Gastrocnemius medialis (tissue), 4 donors: Measurements from ENCODE around the gene LARGE1. TPM values are rescaled to one million over a fixed set of nuclear protein-coding genes. Genes with fewer than 3 reads are reported as not detected.

Experiments
- ATAC-seq, 2 donors: fragments of 150-250 bp; one replicate each; pipeline ENCODE4 v1.9.1; 2016
- DNase-seq, 2 donors: peaks; one replicate each; pipeline ENCODE4 v3.0.0-alpha.2; 2019
- H3K27ac ChIP-seq, 4 donors: fragments of 200-600 bp; sonication (generic); 1 replicate in 1 of 4; 2 replicates in 3 of 4; pipeline ENCODE4 v1.5.1; 2016 to 2018; ENCODE audit warnings: mild to moderate bottlenecking in 2 of 4, moderate library complexity in 1 of 4
- H3K27me3 ChIP-seq, 3 donors: fragments of 200-600 bp; sonication (generic) in 2 of 3; 1 replicate in 1 of 3; 2 replicates in 2 of 3; pipeline versions ENCODE4 v1.5.1 to v1.6.0; 2016 to 2019; ENCODE audit warnings: mild to moderate bottlenecking in 1 of 3, moderate library complexity in 1 of 3
- H3K36me3 ChIP-seq, 2 donors: fragments of 200-600 bp; sonication (generic) in 1 of 2; one replicate each; pipeline ENCODE4 v1.5.1; 2017 to 2018
- H3K4me1 ChIP-seq, 2 donors: fragments of 200-600 bp; sonication (generic) in 1 of 2; one replicate each; pipeline ENCODE4 v1.5.1; 2016 to 2017; ENCODE audit warnings: mild to moderate bottlenecking in 2 of 2
- H3K4me3 ChIP-seq, 4 donors: fragments of 200-600 bp; sonication (generic) in 3 of 4; 1 replicate in 1 of 4; 2 replicates in 3 of 4; pipeline ENCODE4 v1.5.1; 2016 to 2019; ENCODE audit warnings: mild to moderate bottlenecking in 2 of 4
- H3K9me3 ChIP-seq, 3 donors: fragments of 200-600 bp; sonication (generic) in 2 of 3; 1 replicate in 1 of 3; 2 replicates in 2 of 3; pipeline ENCODE4 v1.5.1; 2016 to 2019
- POLR2A ChIP-seq, 2 donors: fragments of 450-650 bp; IDR thresholded peaks; one replicate each; pipeline ENCODE4 v1.6.1; 2017; ENCODE audit warnings: antibody characterized with exemption in 2 of 2, mild to moderate bottlenecking in 2 of 2, moderate library complexity in 2 of 2
- in situ Hi-C, 4 donors: fragments of 200-750 bp; cut with MboI; loops; one replicate each; pipeline versions ENCODE4 v1.15.0 to v1.8.0; 2017; ENCODE audit warnings: low sequenced_read_pairs in 4 of 4
- intact Hi-C: fragments of 100-400 bp; cut with DNase I; formaldehyde crosslinking; loops from one replicate; pipeline ENCODE4 v1.15.1; 2023; ENCODE audit warnings: low total_unique reads
- total RNA-seq, 4 donors: library from RNA; depleted of rRNA; stranded (reverse); fragments of >200 nt; gene quantifications; one replicate each; pipeline versions ENCODE4 v1.1.0 to v1.2.3, GENCODE V29; 2016
- TF ChIP-seq, protein P1 (sequence below), 5 experiments: fragments of 450-650 bp in 3 of 5; fragments of 200-600 bp in 2 of 5; sonication (generic) in 2 of 5; IDR thresholded peaks in 4 of 5; conservative IDR thresholded peaks in 1 of 5; 1 replicate in 4 of 5; 2 replicates in 1 of 5; pipeline ENCODE4 v1.5.1; 2016 to 2019; ENCODE audit warnings: antibody characterized with exemption in 5 of 5, mild to moderate bottlenecking in 3 of 5, moderate library complexity in 3 of 5

The LARGE1 gene
- total RNA-seq, 4 donors from 2014 or later, result 48.5 to 91.0 (median 68.4) TPM

DNA sequence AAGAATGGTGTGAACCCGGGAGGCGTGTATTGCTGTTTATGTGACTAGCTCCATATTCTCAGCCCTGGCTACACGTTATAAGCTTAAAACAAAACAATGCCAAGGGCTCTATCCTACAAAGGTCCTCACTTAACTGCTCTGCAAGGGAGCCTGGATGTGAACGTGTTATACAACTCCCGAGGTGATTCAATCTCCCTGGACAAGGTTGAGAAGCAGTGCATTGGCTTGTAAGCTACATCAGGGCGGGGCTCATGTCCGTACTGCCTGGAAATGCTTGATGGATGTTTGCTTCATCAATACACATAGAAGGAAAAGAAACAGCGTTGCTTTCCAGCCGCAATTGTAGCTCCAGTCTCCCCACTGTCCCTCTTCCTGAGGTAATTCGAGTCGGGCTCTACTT, 605.2 kb downstream of the LARGE1 start:
- no peak overlapping the region for H3K27ac ChIP-seq
- TF ChIP-seq POLR2A (IDR thresholded peaks at IDR 0.05), result no peak
- TF ChIP-seq, protein P1, sequence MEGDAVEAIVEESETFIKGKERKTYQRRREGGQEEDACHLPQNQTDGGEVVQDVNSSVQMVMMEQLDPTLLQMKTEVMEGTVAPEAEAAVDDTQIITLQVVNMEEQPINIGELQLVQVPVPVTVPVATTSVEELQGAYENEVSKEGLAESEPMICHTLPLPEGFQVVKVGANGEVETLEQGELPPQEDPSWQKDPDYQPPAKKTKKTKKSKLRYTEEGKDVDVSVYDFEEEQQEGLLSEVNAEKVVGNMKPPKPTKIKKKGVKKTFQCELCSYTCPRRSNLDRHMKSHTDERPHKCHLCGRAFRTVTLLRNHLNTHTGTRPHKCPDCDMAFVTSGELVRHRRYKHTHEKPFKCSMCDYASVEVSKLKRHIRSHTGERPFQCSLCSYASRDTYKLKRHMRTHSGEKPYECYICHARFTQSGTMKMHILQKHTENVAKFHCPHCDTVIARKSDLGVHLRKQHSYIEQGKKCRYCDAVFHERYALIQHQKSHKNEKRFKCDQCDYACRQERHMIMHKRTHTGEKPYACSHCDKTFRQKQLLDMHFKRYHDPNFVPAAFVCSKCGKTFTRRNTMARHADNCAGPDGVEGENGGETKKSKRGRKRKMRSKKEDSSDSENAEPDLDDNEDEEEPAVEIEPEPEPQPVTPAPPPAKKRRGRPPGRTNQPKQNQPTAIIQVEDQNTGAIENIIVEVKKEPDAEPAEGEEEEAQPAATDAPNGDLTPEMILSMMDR (IDR thresholded peaks at IDR 0.05 in 4 of 5, conservative IDR thresholded peaks at IDR 0.05 in 1 of 5), result no peak
- intact Hi-C loops (no loop called here), in situ Hi-C loops (loop anchor here in 3 of 4 donors (10.0 to 25.0 kb wide), 4 partner anchors 60 to 797 kb away; no protein-coding TSS in a partner anchor)
- DNase-seq (no peak), ATAC-seq (no peak)
- no peaks in the 10 kb centered on the region for H3K27me3 ChIP-seq
- no peaks in the 10 kb centered on the region for H3K36me3 ChIP-seq
- no peaks in the 10 kb centered on the region for H3K4me1 ChIP-seq
- H3K4me3 ChIP-seq, result no peak overlapping the region
- no peaks in the 10 kb centered on the region for H3K9me3 ChIP-seq

DNA sequence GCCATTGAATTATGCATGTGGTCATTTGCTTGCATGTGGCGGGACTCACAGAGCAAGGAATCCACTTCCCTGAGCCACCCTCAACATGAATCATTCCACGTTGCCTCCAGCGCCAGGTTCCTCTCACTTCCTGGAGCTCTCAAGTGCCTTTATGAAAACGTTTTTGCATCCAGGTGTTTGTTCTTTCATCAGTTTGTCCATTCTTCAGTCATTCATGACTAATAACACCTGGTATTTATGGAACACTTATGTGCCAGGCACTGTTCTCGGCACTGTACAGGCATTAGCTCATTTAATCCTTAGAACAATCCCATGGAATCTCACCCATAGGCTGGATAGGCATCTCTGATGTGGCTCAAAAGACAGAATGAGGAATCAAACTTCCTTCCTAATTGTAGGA, 606.0 kb downstream of the LARGE1 start:
- no peak for ATAC-seq
- in situ Hi-C loops, result loop anchor here in 3 of 4 donors (10.0 to 25.0 kb wide), 4 partner anchors 60 to 798 kb away; no protein-coding TSS in a partner anchor

DNA sequence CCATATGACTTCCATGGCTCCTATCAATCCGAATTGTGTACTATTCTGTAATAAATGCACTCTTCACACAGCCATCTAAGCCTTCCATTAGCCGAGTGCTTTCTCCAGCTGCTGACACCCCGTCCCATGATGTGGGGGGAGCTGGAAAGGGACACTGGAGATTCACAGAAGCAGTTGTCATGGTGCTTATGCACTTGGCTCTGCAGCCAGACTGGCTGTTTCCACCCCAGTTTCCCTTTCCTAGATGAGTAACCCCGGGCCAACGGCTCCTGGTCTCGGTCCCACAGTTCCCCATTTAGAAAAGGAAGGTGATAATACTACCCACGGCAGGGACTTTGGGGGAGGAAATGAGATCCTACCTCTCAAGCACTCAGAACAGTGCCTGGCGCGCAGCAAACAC, 617.2 kb downstream of the LARGE1 start:
- Histone ChIP-seq H3K36me3 (no peaks in the 10 kb centered on the region), H3K9me3 (no peaks in the 10 kb centered on the region), H3K4me3 (no peak overlapping the region), H3K27me3 (no peaks in the 10 kb centered on the region), H3K4me1 (peaks cover 5 to 6% of the 10 kb centered on the region in 2 donors), H3K27ac (no peak overlapping the region)
- in situ Hi-C loops, result loop anchor here (5.0 to 25.0 kb wide), 6 partner anchors 272 to 809 kb away; no protein-coding TSS in a partner anchor
- intact Hi-C loops, result loop anchor here (2.0 kb wide), 2 partner anchors 802 to 810 kb away; no protein-coding TSS in a partner anchor
- ATAC-seq (peak in 1 of 2 donors; percentile 31), DNase-seq (no peak)
- no peak for TF ChIP-seq POLR2A (IDR thresholded peaks at IDR 0.05)
- TF ChIP-seq, protein P1 (IDR thresholded peaks at IDR 0.05 in 4 of 5, conservative IDR thresholded peaks at IDR 0.05 in 1 of 5), result no peak

More for the DNA sequence above, 606.0 kb downstream of the LARGE1 start:
- no peak overlapping the region for H3K4me3 ChIP-seq
- DNase-seq, result no peak
- no peaks in the 10 kb centered on the region for H3K4me1 ChIP-seq
- TF ChIP-seq POLR2A (IDR thresholded peaks at IDR 0.05), result no peak
- TF ChIP-seq, protein P1 (IDR thresholded peaks at IDR 0.05 in 4 of 5, conservative IDR thresholded peaks at IDR 0.05 in 1 of 5), result no peak
- intact Hi-C loops, result no loop called here
- H3K9me3 ChIP-seq, result no peaks in the 10 kb centered on the region
- no peaks in the 10 kb centered on the region for H3K27me3 ChIP-seq
- no peak overlapping the region for H3K27ac ChIP-seq
- no peaks in the 10 kb centered on the region for H3K36me3 ChIP-seq

DNA sequence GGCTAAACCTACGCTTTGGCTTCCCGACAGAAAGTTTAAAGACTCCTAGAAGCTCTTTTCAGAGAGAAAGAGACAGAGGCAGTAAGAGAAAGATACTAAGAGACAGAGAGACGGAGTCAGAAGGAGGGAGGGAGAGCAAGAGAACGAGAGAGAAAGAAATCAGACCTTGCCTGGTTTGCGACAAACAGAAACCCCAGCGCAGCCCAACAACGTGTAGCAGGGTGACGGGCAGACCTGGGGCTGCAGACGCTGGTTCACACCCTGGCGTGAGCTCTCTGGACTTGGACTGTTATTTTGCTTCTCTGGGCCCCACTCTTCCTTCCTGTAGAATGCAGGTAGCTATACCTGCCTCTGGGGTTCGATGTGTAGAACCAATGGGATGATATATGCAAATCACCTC, 617.7 kb downstream of the LARGE1 start:
- no peak for DNase-seq
- TF ChIP-seq, protein P1 (IDR thresholded peaks at IDR 0.05 in 4 of 5, conservative IDR thresholded peaks at IDR 0.05 in 1 of 5), result no peak
- no peak for TF ChIP-seq POLR2A (IDR thresholded peaks at IDR 0.05)
- no peak for ATAC-seq
- Histone ChIP-seq H3K4me3 (no peak overlapping the region), H3K36me3 (no peaks in the 10 kb centered on the region), H3K4me1 (peaks cover 5 to 6% of the 10 kb centered on the region in 2 donors), H3K27ac (no peak overlapping the region), H3K9me3 (no peaks in the 10 kb centered on the region), H3K27me3 (no peaks in the 10 kb centered on the region)
- intact Hi-C loops, result loop anchor here (1.0 to 2.0 kb wide), 3 partner anchors 277 to 810 kb away; no protein-coding TSS in a partner anchor
- in situ Hi-C loops, result loop anchor here (5.0 to 25.0 kb wide), 6 partner anchors 272 to 810 kb away; no protein-coding TSS in a partner anchor
